ENCODE results near the gene NUP35.
"Not testable (repeated sequence)": the region's sequence is repeated elsewhere in the genome, so short reads cannot be mapped to it uniquely, and the experiment has no call there.

The NUP35 gene

DNA sequence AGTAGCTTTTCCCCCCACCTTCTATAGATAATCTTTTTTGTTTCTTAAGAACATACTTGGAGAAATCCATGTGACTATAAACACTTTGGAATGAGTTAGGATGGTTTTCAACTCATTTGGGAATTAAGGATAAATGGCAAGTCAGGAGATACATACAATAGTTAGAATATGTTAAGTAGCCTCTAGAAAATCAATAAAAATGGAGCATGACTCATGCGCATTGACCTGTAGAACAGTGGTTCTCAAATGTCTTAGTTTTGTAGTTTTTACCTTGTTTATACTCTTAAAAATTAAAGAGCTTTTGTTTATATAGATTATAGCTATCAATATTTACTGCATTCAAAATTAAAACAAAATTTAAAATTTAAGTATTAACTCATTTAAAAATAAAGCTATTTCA is 24.7 kb downstream of the NUP35 start:
- no peak for DNase-seq

GRCh38 chr2:183149489-183149888 is 25.2 kb downstream of the NUP35 start:
- no peak for DNase-seq

GRCh38 chr2:183152280-183152679 is 28.0 kb downstream of the NUP35 start:
- not testable (repeated sequence) for DNase-seq

GRCh38 chr2:183153967-183154366 is 29.7 kb downstream of the NUP35 start:
- DNase-seq = no peak

DNA sequence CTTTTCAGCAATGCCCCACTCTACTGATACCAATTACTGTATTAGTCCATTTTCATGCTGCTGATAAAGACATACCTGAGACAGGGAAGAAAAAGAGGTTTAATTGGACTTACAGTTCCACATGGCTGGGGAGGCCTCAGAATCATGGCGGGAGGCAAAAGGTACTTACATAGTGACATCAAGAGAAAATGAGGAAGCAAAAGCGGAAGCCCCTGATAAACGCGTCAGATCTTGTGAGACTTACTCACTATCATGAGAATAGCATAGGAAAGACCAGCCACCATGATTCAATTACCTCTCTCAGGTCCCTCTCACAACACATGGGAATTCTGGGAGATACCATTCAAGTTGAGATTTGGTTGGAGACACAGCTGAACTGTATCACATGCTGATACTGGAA is 30.5 kb downstream of the NUP35 start:
- DNase-seq = not testable (repeated sequence)

DNA sequence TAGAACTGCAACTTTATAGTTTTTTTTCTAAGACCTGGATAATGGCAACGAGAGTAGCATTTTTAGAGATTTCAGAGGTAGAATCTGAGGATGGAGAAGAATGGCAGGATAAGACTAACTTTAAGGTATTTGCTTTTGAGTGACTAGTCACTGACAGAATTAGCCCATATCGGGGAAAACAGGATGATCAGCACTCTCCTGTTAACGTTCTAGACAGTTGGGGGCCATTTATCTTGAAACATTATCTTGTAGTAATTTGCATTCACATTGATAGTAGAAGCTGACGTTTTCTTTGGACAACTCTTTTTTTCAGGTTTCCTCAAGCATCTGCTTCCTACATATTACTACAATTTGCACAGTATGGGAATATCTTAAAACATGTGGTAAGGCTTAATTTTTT is 32.9 kb downstream of the NUP35 start:
- no peak for DNase-seq

DNA sequence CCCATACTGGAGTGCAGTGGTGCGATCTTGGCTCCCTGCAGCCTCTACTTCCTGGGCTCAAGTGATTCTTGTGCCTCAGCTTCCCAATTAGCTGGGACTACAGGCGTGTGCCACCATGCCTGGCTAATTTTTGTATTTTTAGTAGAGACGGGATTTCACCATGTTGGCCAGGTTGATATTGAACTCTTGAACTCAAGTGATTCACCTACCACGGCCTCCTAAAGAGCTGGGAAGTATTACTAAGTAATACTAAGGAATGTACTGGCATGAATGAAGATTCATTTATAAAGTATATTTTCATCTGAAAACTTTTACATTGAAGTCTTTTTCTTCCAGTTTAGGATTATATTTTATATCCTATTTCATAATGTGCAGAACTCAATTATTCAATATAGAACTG is 38.1 kb downstream of the NUP35 start:
- DNase-seq = no peak

DNA sequence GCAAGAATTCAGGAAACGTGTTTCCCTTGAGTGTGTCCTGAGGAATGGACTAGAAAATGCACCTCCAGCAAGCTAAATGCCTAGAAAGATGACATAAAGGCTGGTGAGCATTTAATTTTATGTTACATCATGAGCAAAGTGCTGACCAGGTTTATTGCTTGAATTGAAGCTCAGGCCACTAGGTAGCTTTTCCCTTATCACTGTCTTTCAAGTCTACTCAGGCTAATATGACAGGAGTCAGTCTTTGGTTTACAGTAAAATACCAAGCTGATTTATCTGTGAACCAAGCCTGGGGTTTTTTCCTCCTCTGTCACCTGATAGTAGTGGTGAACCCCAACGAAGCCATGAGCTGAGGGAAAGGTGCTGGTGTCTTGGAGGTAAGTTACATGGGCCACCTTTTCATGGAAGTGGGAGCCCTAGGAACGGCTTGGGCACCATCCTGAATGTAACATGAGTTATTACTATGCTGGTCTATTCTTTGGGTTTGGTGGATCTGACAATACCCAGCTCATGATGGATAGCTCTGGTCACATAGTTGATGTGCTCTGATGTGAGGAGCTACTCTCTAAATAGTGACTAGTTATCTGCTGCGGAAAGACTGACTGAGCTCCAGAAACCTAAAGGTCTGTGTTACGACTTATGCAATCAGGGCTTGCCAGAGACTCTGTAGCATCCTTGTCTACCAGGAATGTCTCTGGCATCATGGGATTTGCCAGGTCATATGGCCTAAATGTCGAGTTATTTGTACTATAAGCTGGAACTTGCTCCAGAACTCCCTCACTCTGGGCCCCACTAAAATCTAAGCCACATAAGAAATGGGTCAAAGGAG is 39.8 kb downstream of the NUP35 start:
- DNase-seq = no peak

- no peak for DNase-seq
Observed at GRCh38 chr2:183164650-183165015, 40.4 kb downstream of the NUP35 start.

- no peak for DNase-seq
Observed at GRCh38 chr2:183166210-183166609, 42.0 kb downstream of the NUP35 start.

DNA sequence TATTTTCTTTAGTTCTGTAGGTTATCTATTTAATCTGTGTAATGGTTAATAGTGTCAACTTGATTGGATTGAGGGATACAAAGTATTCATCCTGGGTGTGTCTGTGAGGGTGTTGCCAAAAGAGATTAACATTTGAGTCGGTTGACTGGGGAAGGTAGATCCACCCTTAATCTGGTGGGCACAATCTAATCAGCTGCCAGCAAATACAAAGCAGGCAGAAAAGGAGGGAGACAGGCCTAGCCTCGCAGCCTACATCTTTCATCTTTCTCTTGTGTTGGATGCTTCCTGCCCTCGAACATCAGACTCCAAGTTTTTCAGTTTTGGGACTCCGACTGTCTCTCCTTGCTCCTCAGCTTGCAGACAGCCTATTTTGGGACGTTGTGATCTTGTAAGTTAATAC is 42.7 kb downstream of the NUP35 start:
- DNase-seq = not testable (repeated sequence)

DNA sequence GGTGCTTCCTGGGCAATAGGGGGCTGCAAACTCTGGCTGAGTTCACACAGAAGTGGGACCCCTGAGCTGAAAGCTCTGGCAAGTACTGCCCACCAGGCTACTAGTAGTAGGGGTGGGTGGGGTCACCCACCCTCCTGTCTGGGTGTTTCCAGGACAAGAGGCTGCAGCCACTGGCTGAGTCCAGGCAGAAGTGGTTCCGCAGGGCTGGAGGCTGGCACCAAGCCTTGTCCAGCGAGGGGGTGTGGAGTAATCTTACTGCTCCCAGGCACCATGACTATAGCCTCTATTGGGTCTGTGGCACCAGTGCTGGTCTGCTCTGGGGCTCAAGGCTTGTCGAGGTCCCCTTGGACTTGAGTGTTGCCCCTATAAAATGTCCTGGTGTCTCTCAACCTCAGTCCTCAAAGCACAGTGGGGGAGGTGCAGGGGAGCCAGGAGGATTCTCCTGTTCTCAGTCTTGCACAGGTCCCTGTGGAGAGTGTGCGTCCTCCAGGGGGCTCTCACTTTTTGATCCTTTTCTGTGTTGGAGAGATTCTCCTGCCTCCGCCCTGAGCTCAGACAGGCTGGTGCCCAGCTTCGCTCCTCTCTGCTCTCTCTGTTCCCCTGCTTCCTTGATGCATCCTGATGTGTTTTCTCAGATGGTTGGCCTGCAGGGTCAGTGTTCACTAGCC is 48.1 kb downstream of the NUP35 start:
- no peak for DNase-seq

DNA sequence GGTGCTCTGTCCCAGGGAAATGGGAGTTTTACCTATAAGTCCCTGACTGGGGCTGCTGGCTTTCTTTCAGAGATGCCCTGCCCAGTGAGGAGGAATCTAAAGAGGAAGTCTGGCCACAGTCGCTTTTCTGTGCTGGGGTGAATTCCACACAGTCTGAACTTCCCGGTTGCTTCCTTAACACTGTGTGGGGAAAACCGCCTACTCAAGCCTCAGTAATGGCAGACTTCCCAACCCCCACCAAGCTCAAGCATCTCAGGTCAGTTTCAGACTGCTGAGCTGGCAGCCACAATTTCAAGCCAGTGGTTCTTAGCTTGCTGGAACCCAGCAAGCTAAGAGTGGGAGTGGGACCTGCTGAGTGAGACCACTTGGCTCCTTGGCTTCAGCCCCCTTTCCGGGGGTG is 54.9 kb downstream of the NUP35 start:
- no peak for DNase-seq

DNA sequence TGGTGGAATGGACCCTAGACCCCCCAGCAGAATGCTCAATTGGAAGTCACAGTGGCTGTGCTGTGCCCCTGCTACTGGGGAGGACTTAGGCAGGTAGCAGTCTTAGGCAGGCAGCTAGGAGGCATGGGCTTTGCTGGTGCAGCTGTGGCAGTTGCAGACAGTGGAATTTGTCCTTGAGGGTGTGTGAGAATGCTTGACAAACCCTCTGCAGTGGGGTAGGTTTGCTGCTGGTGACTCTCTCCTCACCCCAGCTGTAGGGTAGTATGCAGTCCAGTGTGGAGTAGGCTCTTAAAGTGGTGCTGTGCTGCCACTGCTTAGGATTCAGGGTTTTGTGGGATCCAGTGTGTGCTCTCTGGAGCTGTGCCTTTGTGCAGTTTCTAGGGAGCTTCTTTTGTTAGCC is 61.3 kb downstream of the NUP35 start:
- no peak for DNase-seq

DNA sequence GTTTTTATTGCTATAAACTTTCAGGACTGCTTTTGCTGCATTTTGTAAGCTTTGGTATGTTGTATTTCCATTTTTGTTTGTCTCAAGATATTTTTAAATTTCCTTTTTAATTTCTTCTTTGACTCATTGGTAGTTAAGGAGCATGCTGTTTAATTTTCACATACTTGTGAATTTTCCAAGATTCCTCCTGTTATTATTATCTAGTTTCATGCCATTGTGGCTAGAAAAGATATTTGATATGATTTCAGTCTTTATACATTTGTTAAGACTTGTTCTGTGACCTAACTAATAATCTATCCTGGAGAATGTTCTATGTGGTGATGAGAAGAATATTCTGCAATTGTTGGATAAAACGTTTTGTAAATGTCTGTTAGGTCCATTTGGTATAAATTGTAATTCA is 62.1 kb downstream of the NUP35 start:
- DNase-seq = no peak

- DNase-seq = no peak
Observed at GRCh38 chr2:183186766-183187165, 62.5 kb downstream of the NUP35 start.

GRCh38 chr2:183192343-183192742 is 68.1 kb downstream of the NUP35 start:
- DNase-seq = no peak

- no peak for DNase-seq
Observed at GRCh38 chr2:183193904-183194303, 69.7 kb downstream of the NUP35 start.

DNA sequence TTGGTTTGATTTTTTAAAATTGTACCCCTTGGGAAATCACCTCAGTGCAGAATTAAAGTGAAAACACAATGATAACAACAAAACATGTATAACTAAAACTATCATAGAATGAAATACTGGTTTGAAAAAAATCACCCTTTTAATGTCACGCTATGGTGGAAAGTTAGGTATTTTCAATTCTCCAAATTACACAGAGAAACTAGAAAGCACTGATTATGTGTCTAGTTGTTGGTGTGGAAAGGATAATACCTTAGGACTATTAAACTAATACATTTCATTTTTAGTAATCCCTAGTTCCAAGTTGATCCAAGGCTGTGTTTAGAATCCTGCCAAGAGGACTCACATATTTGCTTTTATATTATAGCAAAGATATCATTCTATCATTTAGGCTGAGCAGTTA is 71.2 kb downstream of the NUP35 start:
- DNase-seq = no peak

DNA sequence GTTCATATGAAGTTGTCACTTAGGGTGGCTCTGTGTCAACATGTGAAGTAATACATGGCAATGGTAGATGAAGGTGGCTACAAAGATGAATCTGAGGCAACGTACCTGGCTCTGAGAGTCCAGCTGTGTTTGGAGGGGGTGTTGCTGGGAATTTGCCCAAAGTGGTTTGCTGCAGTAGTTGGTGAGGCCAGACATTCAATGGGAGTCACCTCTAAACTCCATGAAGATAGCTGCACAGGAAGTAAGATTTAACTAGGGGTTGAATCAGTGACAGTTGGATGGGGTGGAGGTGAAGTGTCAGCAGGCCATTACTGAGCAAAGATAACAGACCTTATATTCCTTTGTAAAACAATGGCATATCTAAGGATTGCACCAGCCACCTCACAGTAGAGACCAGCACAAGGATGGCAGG is 71.8 kb downstream of the NUP35 start:
- DNase-seq = no peak

DNA sequence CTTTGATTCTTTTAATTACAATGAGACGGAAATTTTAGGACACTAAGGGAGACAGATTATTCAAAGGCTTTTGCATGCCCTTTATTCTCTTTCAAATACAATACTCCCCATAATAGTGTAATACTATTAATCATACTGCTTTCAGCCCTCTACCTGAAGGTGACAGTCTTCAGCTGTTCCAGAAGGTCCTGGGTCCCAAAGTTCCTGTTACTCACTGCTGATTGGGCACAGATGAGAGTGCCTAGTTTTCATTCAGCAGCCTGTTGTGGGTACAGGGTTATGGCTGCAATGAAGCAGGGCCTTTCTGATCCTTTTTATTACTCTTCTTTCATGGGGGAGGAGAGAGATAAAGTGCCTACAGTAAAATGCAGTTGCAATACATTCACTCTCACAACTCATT is 80.2 kb downstream of the NUP35 start:
- no peak for DNase-seq

DNA sequence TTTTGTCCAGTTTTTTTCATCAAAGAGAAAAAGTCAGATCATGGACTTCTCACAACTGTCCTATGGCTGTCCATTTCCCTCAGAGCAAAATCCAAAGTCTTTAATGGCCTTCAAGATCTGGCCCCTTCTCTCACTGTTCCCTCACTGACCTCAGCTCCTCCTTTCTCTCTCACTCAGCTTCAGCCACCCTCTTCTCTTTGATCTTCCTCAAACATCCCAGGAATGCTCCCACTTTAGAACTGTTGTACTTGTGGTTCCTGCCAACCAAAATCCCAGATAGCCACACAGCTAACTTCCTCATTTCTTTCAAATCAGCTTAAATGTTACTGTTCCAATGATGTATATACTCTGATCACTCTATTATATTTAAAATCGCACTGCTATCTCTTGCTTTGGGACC is 82.9 kb downstream of the NUP35 start:
- DNase-seq = no peak

GRCh38 chr2:183209395-183210028 is 85.3 kb downstream of the NUP35 start:
- no peak for DNase-seq

All from stimulated activated CD4-positive, alpha-beta T cell treated with anti-CD3 and anti-CD28 coated beads, Interleukin-2, amount 100 ng/mL, for 48 hours (primary cell).